NCI-H774 (cell line): Measurements from ENCODE around the gene KSR1.

Source experiments
- DNase-seq: peaks from one replicate; lab custom pipeline; 2025; lab: John Stamatoyannopoulos, UW

Gene KSR1

DNA sequence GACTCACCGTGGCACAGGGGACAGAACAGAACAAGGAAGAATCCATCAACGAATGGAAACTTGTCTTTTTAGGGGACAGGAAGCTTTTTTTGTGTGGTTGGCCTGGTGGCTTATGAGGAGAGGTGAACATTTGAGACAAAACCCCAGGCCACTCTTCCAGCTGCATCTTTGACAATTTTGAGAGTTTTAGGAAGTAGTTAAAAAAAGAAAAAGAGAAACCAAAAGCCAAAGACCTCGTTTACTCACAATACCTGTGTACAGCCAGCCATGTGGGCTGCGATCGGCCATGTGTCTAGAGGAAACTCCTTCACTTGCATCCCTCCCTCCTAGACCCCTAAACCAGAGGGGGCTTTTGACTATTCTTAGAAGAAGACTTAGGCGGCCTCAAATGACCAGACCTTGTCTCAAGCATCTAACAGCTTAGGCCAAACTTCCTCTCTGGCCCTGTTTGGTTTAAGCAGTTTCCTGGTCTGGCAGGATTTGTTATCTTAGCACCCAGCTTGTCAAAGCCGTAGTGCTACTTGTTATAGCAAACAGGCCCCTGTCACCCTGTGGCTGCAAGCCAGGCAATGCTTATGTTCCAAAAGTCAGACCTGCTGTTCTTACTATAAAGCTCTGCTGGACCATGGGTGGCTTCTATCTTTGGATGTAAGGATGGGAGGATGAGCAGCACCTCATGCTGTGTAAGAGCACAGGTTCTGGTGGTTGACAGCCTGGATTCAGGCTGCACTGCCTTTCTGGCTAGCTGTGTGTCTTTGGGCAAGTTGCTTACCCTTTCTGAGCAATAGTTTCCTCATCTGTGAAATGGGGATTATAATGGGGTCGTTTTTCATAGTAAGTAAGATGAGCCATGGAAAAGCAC, 17.7 kb downstream of the KSR1 start:
- no peak for DNase-seq

DNA sequence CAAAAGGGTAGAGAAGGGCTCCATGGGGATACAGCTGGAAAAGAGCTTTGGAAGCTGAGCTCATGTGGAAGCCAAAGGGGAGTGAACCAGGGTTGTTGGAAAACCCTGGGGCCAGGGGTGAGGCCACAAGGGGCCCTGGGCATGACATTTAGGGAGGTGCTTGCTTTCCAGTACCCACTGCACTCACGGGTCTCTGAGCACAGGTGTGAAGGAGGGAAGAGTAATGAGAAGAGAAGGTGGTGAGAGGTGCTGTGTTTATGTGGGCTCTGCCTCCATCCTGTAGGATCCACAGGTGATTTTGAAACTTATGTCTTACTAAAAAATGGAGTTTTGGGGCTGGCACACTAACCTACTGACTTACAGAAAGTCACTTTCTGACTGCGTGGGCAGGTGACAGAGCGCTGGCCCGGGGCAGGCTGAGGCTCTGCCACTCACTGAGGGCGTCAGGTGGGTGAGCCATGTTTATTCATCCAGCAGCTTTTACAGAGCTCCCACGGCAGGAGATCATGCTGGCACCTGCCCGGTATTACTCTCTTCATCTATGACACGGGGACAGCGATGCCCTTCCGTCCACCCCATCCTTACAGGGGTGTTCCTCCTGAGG, 18.9 kb downstream of the KSR1 start:
- no peak for DNase-seq

DNA sequence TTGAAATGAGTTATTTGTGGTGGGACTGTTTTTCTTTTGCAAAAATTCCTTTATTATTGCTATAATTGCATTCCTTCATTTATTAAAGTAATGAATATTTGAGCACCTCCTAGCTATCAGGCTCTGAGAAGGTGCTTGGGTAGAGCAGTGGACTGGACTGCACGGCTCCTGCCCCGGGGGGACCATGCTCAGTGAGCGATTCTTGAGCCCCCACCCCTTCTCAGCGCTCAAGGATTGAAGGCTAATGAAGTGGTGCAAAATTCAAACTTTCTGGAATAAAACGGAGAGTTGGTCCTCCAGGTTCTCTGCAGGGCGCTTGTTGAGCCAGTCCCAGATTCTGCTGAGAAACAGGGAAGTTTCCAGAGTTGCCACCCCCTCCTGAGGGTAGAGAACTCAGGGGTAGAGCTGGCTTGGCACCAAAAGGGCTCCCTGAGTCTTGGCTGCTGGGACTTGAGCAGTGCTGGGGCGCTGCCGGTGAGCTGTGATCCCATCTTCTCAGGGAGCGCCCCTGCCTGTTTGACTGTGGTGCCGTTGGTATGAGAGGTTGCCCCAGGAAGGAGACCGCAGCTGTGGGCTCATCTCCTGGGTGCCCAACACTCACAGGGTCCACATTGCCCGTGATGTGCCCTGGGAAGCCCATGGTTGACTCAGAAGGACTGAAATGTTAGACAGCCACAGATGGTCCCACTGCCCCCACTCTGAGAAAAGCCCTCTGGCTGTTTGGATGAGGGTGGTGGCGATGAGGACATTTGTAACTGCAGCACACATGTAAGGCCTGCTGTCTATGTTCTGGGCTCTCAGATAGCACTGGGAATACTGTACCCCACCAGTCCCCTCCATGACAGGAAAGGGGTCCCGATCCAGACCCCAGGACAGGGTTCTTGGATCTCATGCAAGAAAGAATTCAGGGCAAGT, 20.0 kb downstream of the KSR1 start:
- no peak for DNase-seq

DNA sequence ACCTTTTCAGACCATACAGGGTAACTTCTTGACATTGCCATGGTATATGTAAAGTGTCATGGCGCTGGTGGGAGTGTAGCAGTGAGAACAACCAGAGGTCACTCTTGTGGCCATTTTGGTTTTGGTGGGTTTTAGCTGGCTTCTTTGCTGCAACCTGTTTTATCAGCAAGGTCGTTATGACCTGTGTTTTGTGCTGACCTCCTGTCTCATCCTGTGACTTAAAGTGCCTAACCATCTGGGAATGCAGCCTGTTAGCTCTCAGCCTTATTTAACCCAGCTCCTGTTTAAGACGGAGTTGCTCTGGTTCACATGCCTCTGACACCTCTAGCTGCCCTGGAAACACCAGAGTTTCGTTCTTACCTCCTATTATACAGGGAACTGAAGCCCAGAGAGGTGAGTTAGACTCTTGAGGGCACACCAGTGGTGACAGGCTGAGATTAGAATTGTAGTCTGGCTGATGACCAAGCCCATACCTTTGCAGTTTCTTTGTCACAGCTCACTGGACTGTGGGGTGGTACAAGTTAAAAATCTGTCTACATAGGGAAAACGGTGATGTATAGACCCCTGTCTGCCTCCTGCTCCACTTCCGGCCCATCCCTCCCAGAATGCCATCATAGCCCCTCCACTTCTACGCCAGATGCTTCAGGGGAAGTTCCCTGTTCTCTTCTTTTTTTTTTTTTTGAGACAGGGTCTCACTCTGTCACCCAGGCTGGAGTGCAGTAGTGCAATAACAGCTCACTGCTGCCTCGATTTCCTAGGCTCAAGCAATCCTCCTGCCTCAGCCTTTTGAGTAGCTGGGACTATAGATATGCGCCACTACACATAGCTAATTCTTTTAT, 21.0 kb downstream of the KSR1 start:
- no peak for DNase-seq

DNA sequence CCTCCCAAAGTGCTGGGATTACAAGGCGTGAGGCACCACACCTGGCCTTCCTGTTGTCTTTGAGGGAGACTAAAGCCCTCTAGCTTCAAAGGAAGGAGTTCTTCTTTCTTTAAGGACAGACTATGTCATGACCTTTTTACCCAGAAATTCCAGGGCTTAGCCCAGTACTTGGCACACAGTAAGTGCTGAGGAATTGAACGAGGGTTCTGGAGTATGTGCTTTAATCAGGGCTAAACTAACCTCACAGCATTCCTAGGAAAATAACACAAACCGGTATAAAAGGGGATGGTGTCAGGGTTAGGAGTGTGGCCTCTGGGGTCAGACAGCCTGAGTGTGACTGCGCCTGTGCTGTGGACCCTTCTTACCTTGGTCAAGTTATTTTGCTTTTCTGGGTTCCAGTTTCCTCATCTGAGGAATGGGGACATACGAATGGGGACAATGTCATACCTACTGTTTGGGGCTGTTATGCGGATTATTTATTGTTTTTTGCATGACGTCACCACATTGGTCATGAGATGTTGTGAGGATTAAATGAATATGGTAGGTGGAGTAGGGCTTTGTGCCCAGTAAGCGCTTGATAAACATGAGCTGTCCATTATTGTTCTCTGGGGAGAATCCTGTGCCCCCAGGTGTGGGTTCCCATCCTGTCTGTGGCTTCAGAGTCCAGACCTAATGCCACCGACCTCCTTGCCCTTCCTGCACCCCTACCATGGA, 21.9 kb downstream of the KSR1 start:
- no peak for DNase-seq

DNA sequence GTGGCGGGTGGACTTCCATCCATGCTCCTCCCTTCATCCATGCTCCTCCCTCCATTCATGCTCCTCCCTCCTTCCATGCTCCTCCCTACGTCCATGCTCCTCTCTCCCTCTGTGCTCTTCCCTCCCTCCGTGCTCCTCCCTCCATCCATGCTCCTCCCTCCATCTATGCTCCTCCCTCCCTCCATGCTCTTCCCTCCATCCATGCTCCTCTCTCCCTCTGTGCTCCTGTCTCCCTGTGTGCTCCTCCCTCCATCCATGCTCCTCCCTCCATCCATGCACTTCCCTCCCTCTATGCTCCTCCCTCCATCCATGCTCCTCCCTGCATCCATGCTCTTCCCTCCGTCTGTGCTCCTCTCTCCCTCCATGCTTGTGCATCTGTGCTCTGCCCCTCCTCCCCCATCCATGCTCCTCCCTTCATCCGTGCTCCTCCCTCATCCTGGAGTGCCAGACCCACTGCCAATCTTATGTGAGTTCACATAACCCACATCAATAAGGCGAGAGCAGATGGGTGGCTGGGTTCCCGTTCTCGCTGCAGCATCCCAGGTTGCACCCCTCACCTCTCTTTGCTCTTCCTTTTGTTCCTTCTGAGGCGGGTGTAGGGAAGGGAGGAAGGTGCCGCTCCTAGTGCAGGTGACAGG, 22.8 kb downstream of the KSR1 start:
- DNase-seq, result no peak

DNA sequence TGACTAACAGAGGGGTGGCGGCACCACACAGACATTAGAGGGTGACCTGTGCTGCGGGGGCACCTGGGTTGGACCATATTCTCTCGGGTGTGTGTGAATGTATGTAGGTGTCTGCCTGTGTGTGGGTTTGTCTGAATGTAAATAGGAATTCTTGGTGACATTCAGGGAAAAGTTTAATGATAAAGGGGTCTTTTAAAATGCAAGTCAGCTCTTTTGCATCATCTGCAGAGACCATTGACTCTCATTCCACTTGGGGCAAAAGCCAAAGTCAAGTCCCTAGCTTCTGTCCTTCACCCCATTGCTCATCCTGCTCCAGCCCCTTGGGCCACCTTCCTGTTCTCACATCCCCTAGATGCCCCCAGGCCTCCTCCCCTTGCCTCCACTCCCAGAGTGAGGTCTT, 23.6 kb downstream of the KSR1 start:
- no peak for DNase-seq

DNA sequence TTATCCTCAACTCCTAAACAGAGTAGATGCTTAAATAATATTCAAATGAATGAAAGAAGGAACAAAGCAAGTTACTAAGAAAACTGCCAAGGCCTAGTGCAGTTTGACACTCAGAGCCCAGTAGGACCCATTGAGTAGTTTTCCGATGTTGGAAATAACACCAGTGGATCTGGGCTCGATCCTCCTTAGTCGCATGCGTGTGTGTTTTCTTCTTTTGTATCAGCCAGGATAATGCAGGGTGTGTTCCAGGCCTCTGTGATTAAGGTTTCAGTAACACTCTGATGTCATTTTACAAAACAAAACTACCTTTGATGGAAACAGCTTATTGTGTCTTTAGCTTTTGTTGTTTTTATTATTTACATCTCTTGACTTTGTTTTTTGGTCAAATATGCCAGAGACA, 24.5 kb downstream of the KSR1 start:
- DNase-seq, result no peak

DNA sequence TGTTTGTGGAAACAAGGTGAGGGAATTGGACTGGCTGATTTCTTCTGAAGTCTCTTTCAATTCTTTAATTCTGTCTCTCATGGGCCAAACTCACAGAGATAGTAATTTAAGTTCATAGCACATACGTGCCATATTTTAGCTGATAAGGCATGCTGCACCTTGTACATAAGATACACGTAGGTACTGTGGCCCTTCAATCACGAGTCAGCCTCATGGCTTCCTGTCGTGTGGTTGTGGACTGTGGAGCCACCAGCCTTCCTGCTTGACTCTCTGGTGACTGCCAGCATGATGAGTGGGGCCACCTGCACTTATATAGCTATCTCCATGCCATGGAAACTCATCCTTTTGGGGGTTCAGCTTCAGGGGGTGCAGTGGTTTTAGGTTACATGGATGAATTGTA, 25.1 kb downstream of the KSR1 start:
- no peak for DNase-seq

DNA sequence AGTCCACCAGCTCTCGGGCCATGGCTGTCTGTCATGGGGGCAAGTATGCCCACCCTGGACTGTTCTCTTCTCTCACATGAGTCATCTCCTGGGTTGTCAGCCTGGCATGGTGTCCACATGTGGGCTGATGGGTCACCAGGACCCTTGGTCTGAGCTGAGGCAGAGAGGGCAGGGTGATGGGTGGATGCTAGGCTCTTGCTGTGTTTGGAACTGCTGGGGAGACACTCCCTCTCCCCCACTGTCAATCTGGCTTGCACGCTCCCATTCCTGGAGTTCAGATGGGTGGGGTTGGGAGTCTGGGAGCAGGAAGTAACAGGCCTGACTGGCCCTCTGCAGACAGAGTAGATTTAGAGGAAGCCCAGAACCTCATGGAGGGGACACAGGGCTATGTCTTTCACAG, 28.9 kb downstream of the KSR1 start:
- no peak for DNase-seq

DNA sequence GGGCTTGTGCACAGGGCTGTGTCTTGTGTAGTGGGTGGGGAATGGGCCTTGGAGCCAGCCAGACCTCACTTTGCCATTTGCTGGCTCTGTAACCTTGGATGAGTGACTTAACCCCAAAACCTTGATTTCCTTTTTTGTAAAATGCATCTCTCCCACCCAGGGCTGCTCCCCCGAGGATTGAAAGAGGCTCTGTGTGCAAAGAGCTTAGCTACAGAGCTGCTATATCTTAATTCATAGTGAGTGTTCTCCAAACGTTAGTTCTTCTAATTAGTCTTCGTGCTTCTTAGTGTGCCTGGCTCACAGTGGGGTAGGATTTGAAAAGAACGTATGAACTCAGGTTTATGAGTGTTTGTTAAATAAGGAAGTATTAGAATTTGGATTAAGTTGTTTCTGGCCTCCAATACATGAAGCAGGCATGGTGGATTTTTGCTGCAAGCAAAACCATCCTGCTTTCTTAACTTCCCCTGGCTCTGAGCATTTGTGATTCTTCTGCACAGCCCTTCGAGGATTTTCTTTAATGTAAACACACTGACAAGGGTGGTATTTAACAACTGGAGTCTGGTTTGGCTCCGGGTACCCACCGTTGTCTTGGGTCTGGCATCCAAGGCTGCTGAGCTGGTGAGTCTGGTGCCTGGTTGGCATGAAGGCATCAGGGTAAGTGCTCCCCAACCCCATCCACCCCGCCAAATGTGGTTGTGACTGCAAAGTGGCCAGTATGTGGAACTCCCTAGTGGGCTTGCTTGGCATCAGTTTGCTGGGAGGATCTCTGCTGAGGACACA, 29.7 kb downstream of the KSR1 start:
- no peak for DNase-seq

DNA sequence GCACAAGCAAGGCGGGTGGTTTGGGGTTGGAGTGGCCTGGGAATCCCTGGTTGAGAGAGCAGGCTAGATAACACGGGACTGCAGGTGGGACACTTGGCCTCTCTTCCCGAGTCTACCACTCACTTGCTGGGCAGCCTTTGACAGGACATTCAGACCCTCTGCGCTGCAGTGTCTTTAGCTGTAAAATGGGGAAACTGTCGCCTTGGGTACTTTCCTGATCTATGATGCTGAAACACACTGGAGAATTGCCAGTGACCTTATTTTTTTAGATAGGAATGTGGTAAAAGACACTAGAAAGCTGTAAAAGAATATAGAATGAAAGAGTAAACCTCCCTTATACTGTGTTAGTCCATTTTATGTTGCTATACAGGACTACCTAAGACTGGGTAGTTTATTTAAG, 30.5 kb downstream of the KSR1 start:
- no peak for DNase-seq

DNA sequence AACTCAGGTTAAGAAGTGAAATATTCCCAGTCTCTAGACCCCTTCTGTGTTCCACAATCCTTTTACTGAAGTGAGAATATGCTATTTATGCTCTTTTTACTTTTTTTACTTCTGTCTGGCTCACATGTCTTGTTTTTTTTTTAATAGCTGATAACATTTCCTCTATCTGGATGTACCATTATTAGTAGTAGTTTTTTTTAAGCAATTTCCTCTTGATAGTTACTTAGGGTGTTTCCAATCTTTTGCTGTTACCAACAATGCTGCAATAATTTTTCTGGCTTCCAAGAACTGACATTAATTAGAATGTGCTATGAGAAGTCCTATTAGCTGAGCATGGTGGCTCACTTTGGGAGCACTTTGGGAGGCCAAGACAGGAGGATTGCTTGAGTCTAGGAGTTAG, 32.0 kb downstream of the KSR1 start:
- DNase-seq, result no peak

DNA sequence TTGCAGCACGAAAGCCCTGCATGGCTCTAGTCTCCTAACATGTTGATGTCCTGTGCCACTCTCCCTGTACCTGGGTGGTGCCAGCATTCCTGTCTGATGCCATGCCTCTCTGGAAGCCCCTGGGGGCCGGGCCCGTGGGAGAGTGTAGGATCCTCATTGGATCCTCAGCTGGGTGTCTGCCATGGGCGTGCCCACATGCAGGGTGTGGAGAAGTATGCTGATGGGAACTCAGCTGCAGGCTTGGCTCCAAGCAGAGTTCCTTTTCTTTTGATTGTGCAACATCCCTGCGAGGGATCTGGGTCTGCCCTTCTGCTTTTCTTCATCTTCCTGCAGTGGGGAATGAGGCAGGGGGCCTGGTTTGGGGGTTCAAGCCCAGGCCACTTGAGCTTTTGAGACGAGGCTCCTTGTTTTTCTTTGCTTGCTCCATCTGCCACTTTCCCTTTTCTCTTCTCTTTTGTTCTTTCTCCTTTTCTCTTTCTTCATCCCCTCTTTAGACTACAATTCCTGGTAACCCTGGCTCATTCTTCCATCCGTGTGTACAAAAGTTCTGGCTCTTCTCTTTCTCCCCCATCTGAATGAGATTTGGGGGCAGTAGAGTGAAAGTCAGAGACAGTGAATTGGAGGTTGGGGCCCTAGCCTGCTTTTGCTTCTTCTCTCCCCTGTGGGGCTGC, 32.9 kb downstream of the KSR1 start:
- DNase-seq, result no peak

DNA sequence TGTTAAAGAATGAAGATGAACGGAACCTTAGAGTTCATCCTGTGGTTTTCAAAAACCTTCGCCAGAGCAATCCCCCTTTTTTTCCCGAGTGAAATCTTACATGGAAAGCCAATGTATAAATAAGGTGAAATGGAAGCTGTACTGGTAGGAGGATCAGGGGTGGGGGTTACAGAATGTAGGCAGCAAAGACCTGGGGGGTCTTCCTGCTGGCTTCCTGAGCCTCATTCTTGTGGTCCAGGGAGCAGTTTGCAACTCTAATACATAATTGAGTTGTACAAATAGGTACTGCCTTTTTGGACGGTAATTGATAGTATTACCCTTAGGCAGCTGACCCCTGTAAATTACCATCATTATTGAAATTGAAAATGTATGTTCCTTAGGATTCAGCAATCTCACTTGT, 34.1 kb downstream of the KSR1 start:
- no peak for DNase-seq

DNA sequence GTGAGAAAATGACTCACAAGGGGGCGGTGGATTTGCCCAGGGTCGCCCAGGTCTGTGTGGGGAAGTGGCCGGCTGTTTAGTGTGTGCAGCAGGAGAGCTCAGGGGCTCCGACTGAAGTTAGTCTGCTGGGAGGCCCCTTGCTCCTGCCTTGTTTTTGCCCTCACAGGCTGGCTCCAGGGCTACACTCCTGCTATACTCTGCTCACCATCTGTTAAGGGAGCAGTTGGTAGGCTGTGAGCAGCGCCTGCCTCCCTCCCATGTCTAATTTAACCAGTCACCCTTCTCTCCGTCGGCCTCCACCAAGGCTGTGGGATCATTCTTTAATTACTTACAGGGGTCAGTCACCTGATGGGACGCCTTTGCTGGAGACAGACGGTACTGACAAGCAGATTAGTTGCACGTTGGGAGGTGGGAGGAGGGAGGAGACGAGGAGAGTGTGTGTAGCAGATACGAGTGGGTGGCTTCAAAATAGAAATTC, 35.5 kb downstream of the KSR1 start:
- DNase-seq, result no peak

DNA sequence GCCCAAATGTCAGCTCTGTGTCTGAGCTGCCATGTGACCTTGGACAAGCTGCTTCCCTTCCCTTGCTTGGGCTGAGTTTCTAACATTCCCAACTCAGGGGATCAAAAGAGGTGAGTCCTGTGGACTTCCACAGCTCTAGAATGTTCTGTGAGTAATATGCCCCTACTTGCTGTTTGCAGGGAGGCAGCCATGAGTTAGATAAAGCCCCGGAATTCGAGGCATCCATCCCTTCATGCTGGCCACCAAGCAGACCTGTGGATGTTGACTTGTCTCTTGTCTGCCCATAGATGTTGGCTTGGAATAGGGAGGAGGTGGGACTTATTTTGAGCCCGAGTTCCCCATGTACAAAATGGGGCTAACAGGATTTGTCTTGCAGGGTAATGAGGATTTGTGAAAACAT, 36.2 kb downstream of the KSR1 start:
- DNase-seq, result no peak

DNA sequence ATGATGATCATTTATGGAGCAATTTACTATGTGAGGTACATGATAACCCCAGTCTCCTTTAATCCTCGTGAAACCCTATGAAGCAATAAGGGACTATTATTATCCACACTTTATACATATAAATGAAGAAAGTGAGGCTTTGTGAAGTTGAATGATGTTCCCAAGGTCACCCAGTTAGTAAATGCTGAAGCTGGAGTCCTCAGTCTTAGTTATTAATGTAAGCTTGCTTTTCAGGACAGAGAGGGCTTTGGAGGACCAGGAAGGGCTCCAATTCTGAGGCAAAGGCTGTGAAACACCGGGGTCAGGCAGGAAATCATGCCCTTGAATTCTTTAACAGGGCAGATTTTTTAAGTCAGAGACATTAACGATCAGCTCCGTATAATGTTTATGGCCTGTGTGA, 36.8 kb downstream of the KSR1 start:
- DNase-seq, result no peak
